CD4-positive, CD25-positive, alpha-beta regulatory T cell (primary cell): ENCODE data around the gene ERCC6. TPM values are rescaled to one million over a fixed set of nuclear protein-coding genes. Genes with fewer than 3 reads are reported as not detected.

Source experiments
- ATAC-seq, 2 donors: fragments of 150-1000 bp; cut with Tn5 transposase; one replicate each; pipeline ENCODE4 v1.10.0; 2021; ENCODE audit warnings: low read depth in 2 of 2, moderate number of reproducible peaks in 2 of 2, moderate library complexity in 1 of 2
- DNase-seq, 3 donors: peaks; one replicate each; pipeline versions ENCODE4 v3.0.0 to v3.0.0-alpha.2; 2012 to 2022; ENCODE audit warnings: mixed read lengths in 1 of 3
- H3K27ac ChIP-seq: one replicate; pipeline ENCODE4 v1.7.0; 2013; ENCODE audit warnings: mild to moderate bottlenecking, low read length; ENCODE audit not compliant: insufficient read depth, poor library complexity, severe bottlenecking
- H3K27me3 ChIP-seq: one replicate; pipeline ENCODE4 v1.7.0; 2013; ENCODE audit warnings: low read length; ENCODE audit not compliant: control insufficient read depth, insufficient read depth
- H3K36me3 ChIP-seq: one replicate; pipeline ENCODE4 v1.7.0; 2013; ENCODE audit warnings: mild to moderate bottlenecking, low read length, moderate library complexity; ENCODE audit not compliant: control insufficient read depth, insufficient read depth
- H3K4me1 ChIP-seq: 2 replicates; pipeline ENCODE4 v1.7.0; 2013; ENCODE audit warnings: mild to moderate bottlenecking, low read length; ENCODE audit not compliant: insufficient read depth, control insufficient read depth, poor library complexity, severe bottlenecking
- H3K4me3 ChIP-seq: one replicate; pipeline ENCODE4 v1.7.0; 2013; ENCODE audit warnings: low read depth, mild to moderate bottlenecking, low read length, moderate library complexity
- H3K9me3 ChIP-seq, 2 experiments: 1 replicate in 1 of 2; 2 replicates in 1 of 2; pipeline ENCODE4 v1.7.0; 2013; ENCODE audit warnings: low read length in 2 of 2, mild to moderate bottlenecking in 1 of 2, moderate library complexity in 1 of 2; ENCODE audit not compliant: control insufficient read depth in 2 of 2
- H3K27ac Mint-ChIP-seq, 3 donors: one replicate each; pipeline ENCODE4 v1.8.0; 2020 to 2022; ENCODE audit warnings: mild to moderate bottlenecking in 3 of 3, mixed read lengths in 3 of 3, moderate library complexity in 2 of 3
- H3K27me3 Mint-ChIP-seq: one replicate; pipeline ENCODE4 v1.8.0; 2022; ENCODE audit warnings: mild to moderate bottlenecking, mixed read lengths
- H3K36me3 Mint-ChIP-seq: one replicate; pipeline ENCODE4 v1.8.0; 2020; ENCODE audit warnings: mixed read lengths
- H3K4me1 Mint-ChIP-seq, 4 donors: one replicate each; pipeline ENCODE4 v1.8.0; 2020 to 2022; ENCODE audit warnings: mixed read lengths in 4 of 4, mild to moderate bottlenecking in 1 of 4
- H3K4me3 Mint-ChIP-seq, 4 donors: one replicate each; pipeline ENCODE4 v1.8.0; 2020 to 2022; ENCODE audit warnings: mild to moderate bottlenecking in 4 of 4, mixed read lengths in 4 of 4, moderate library complexity in 3 of 4
- H3K9me3 Mint-ChIP-seq, 7 donors: one replicate each; pipeline ENCODE4 v1.8.0; 2020 to 2022; ENCODE audit warnings: mixed read lengths in 7 of 7, mild to moderate bottlenecking in 3 of 7, moderate library complexity in 2 of 7
- polyA plus RNA-seq, 4 donors: library from polyadenylated mRNA; unstranded; fragments of 300-500 nt; fragmentation: Illumina TruSeq; gene quantifications; one replicate each; pipeline ENCODE4 v1.2.3, GENCODE V29; 2021
- total RNA-seq: library from RNA; stranded (reverse); gene quantifications from one replicate; pipeline ENCODE4 v1.2.3, GENCODE V29; 2022

ERCC6 gene
- total and polyA plus RNA-seq, 5 donors from 2014 or later = 8.9 to 59.9 (median 14.3) TPM

GRCh38 chr10:49527850-49528249, 11.1 kb downstream of the ERCC6 start:
- Histone ChIP-seq H3K36me3 (peaks cover 93% of the 10 kb centered on the region), H3K27ac (no peak overlapping the region), H3K9me3 (no peaks in the 10 kb centered on the region), H3K27me3 (no peaks in the 10 kb centered on the region), H3K4me3 (no peak overlapping the region), H3K4me1 (no peaks in the 10 kb centered on the region)
- Mint-ChIP-seq H3K27ac (no peak overlapping the region), H3K4me1 (peaks cover 15 to 41% (median 24%) of the 10 kb centered on the region in 4 donors), H3K9me3 (no peaks in the 10 kb centered on the region), H3K4me3 (no peak overlapping the region), H3K27me3 (no peaks in the 10 kb centered on the region), H3K36me3 (peaks cover 73% of the 10 kb centered on the region)
- DNase-seq (no peak), ATAC-seq (no peak)

GRCh38 chr10:49527061-49527460, 11.9 kb downstream of the ERCC6 start:
- Mint-ChIP-seq H3K27ac (no peak overlapping the region), H3K36me3 (peaks cover 68% of the 10 kb centered on the region), H3K4me1 (peaks cover 15 to 36% (median 24%) of the 10 kb centered on the region in 4 donors), H3K9me3 (no peaks in the 10 kb centered on the region), H3K4me3 (no peak overlapping the region), H3K27me3 (no peaks in the 10 kb centered on the region)
- H3K9me3 ChIP-seq = no peaks in the 10 kb centered on the region
- no peaks in the 10 kb centered on the region for H3K4me1 ChIP-seq
- H3K27ac ChIP-seq = no peak overlapping the region
- H3K36me3 ChIP-seq = peaks cover 90% of the 10 kb centered on the region
- H3K4me3 ChIP-seq = no peak overlapping the region
- DNase-seq = no peak
- H3K27me3 ChIP-seq = no peaks in the 10 kb centered on the region
- ATAC-seq = no peak

GRCh38 chr10:49526619-49527018, 12.3 kb downstream of the ERCC6 start:
- peak overlapping the region in 1 of 4 donors; percentile 75 for H3K4me3 Mint-ChIP-seq
- no peaks in the 10 kb centered on the region for H3K9me3 Mint-ChIP-seq
- Histone ChIP-seq H3K27ac (no peak overlapping the region), H3K4me1 (no peaks in the 10 kb centered on the region), H3K36me3 (peaks cover 90% of the 10 kb centered on the region), H3K4me3 (no peak overlapping the region), H3K27me3 (no peaks in the 10 kb centered on the region), H3K9me3 (no peaks in the 10 kb centered on the region)
- ATAC-seq = no peak
- H3K27ac Mint-ChIP-seq = no peak overlapping the region
- H3K4me1 Mint-ChIP-seq = peaks cover 15 to 32% (median 23%) of the 10 kb centered on the region in 4 donors
- DNase-seq = no peak
- H3K27me3 Mint-ChIP-seq = no peaks in the 10 kb centered on the region
- H3K36me3 Mint-ChIP-seq = peaks cover 64% of the 10 kb centered on the region

- Histone ChIP-seq H3K27me3 (no peaks in the 10 kb centered on the region), H3K27ac (no peak overlapping the region), H3K36me3 (peaks cover 84% of the 10 kb centered on the region), H3K9me3 (no peaks in the 10 kb centered on the region), H3K4me3 (no peak overlapping the region), H3K4me1 (no peaks in the 10 kb centered on the region)
- ATAC-seq (no peak), DNase-seq (no peak)
- H3K27me3 Mint-ChIP-seq = no peaks in the 10 kb centered on the region
- H3K36me3 Mint-ChIP-seq = peaks cover 67% of the 10 kb centered on the region
- no peak overlapping the region for H3K4me3 Mint-ChIP-seq
- H3K4me1 Mint-ChIP-seq = peaks cover 15 to 36% (median 22%) of the 10 kb centered on the region in 4 donors
- H3K9me3 Mint-ChIP-seq = no peaks in the 10 kb centered on the region
- H3K27ac Mint-ChIP-seq = no peak overlapping the region
Observed at GRCh38 chr10:49524496-49524895, 14.4 kb downstream of the ERCC6 start.

- Mint-ChIP-seq H3K36me3 (peaks cover 64% of the 10 kb centered on the region), H3K4me3 (no peak overlapping the region), H3K4me1 (peaks cover 16 to 42% (median 25%) of the 10 kb centered on the region in 4 donors), H3K9me3 (no peaks in the 10 kb centered on the region), H3K27ac (no peak overlapping the region), H3K27me3 (no peaks in the 10 kb centered on the region)
- no peaks in the 10 kb centered on the region for H3K27me3 ChIP-seq
- no peaks in the 10 kb centered on the region for H3K9me3 ChIP-seq
- DNase-seq = no peak
- no peak for ATAC-seq
- H3K4me3 ChIP-seq = no peak overlapping the region
- H3K36me3 ChIP-seq = peaks cover 83% of the 10 kb centered on the region
- H3K27ac ChIP-seq = no peak overlapping the region
- H3K4me1 ChIP-seq = no peaks in the 10 kb centered on the region
Observed at GRCh38 chr10:49523301-49523700, 15.6 kb downstream of the ERCC6 start.

GRCh38 chr10:49521062-49521461, 17.9 kb downstream of the ERCC6 start:
- ATAC-seq (no peak), DNase-seq (no peak)
- no peaks in the 10 kb centered on the region for H3K9me3 ChIP-seq
- H3K27me3 ChIP-seq = no peaks in the 10 kb centered on the region
- no peak overlapping the region for H3K4me3 ChIP-seq
- no peak overlapping the region for H3K27ac Mint-ChIP-seq
- H3K4me1 Mint-ChIP-seq = peaks cover 15 to 36% (median 24%) of the 10 kb centered on the region in 4 donors
- H3K4me1 ChIP-seq = no peaks in the 10 kb centered on the region
- H3K36me3 ChIP-seq = peaks cover 75% of the 10 kb centered on the region
- no peaks in the 10 kb centered on the region for H3K9me3 Mint-ChIP-seq
- no peak overlapping the region for H3K27ac ChIP-seq
- no peak overlapping the region for H3K4me3 Mint-ChIP-seq
- peaks cover 58% of the 10 kb centered on the region for H3K36me3 Mint-ChIP-seq
- no peaks in the 10 kb centered on the region for H3K27me3 Mint-ChIP-seq

- Mint-ChIP-seq H3K9me3 (no peaks in the 10 kb centered on the region), H3K27ac (peak overlapping the region in 1 of 3 donors; percentile 65), H3K4me3 (peak overlapping the region in 1 of 4 donors; percentile 61), H3K36me3 (peaks cover 55% of the 10 kb centered on the region), H3K27me3 (no peaks in the 10 kb centered on the region), H3K4me1 (peaks cover 15 to 36% (median 24%) of the 10 kb centered on the region in 4 donors)
- ATAC-seq = no peak
- Histone ChIP-seq H3K4me3 (no peak overlapping the region), H3K9me3 (no peaks in the 10 kb centered on the region), H3K4me1 (no peaks in the 10 kb centered on the region), H3K27me3 (no peaks in the 10 kb centered on the region), H3K27ac (no peak overlapping the region), H3K36me3 (peaks cover 75% of the 10 kb centered on the region)
- no peak for DNase-seq
Observed at GRCh38 chr10:49520122-49520775, 18.7 kb downstream of the ERCC6 start.

- peaks cover 15 to 35% (median 24%) of the 10 kb centered on the region in 4 donors for H3K4me1 Mint-ChIP-seq
- ATAC-seq = no peak
- no peak overlapping the region for H3K4me3 ChIP-seq
Observed at GRCh38 chr10:49519717-49520116, 19.2 kb downstream of the ERCC6 start.

More at GRCh38 chr10:49519717-49520116, 19.2 kb downstream of the ERCC6 start:
- Histone ChIP-seq H3K27ac (no peak overlapping the region), H3K9me3 (no peaks in the 10 kb centered on the region), H3K4me1 (no peaks in the 10 kb centered on the region), H3K36me3 (peaks cover 74% of the 10 kb centered on the region), H3K27me3 (no peaks in the 10 kb centered on the region)
- H3K4me3 Mint-ChIP-seq = peak overlapping the region in 1 of 4 donors; percentile 61
- DNase-seq = no peak
- no peak overlapping the region for H3K27ac Mint-ChIP-seq
- no peaks in the 10 kb centered on the region for H3K27me3 Mint-ChIP-seq
- H3K9me3 Mint-ChIP-seq = no peaks in the 10 kb centered on the region
- H3K36me3 Mint-ChIP-seq = peaks cover 53% of the 10 kb centered on the region
